Heart right ventricle (tissue), 16 donors: Measurements from ENCODE around the gene ATL3. TPM values are rescaled to one million over a fixed set of nuclear protein-coding genes. Genes with fewer than 3 reads are reported as not detected.
"Not testable (repeated sequence)": the region's sequence is repeated elsewhere in the genome, so short reads cannot be mapped to it uniquely, and the experiment has no call there.

Experiments
- ATAC-seq, 8 donors: fragments of 200-7000 bp; cut with Tn5 transposase; one replicate each; pipeline ENCODE4 v1.9.1; 2020; ENCODE audit warnings: mild to moderate bottlenecking in 8 of 8, moderate library complexity in 8 of 8, moderate number of reproducible peaks in 1 of 8
- DNase-seq, 2 donors: peaks; one replicate each; pipeline ENCODE4 v3.0.0-alpha.2; 2020
- H3K27ac ChIP-seq, 10 donors: fragments of 200-600 bp; sonication (generic) in 2 of 10; one replicate each; pipeline versions ENCODE4 v1.5.0 to v1.8.0; 2020 to 2022; ENCODE audit warnings: mild to moderate bottlenecking in 3 of 10
- H3K27me3 ChIP-seq, 7 donors: fragments of 200-600 bp; one replicate each; pipeline ENCODE4 v1.8.0; 2021 to 2022; ENCODE audit warnings: mild to moderate bottlenecking in 2 of 7
- H3K36me3 ChIP-seq, 9 donors: fragments of 200-600 bp; sonication (generic) in 1 of 9; one replicate each; pipeline versions ENCODE4 v1.5.0 to v1.8.0; 2020 to 2022; ENCODE audit warnings: mild to moderate bottlenecking in 2 of 9
- H3K4me1 ChIP-seq, 9 donors: fragments of 200-600 bp; sonication (generic) in 1 of 9; one replicate each; pipeline versions ENCODE4 v1.5.0 to v1.8.0; 2020 to 2022; ENCODE audit warnings: mild to moderate bottlenecking in 4 of 9
- H3K4me3 ChIP-seq, 10 donors: fragments of 200-600 bp; sonication (generic) in 2 of 10; one replicate each; pipeline versions ENCODE4 v1.5.0 to v1.8.0; 2020 to 2022; ENCODE audit warnings: mild to moderate bottlenecking in 7 of 10, moderate library complexity in 2 of 10
- H3K9me3 ChIP-seq, 11 donors: fragments of 200-600 bp in 10 of 11; sonication (generic) in 2 of 11; one replicate each; pipeline versions ENCODE4 v1.5.0 to v1.8.0; 2013 to 2022; ENCODE audit warnings: mild to moderate bottlenecking in 2 of 11, control low read depth in 1 of 11, moderate library complexity in 1 of 11
- CTCF ChIP-seq, 9 donors: fragments of 200-600 bp; sonication (generic) in 2 of 9; IDR thresholded peaks; one replicate each; pipeline versions ENCODE4 v1.5.0 to v1.8.0; 2021 to 2022; ENCODE audit warnings: antibody characterized with exemption in 9 of 9, mild to moderate bottlenecking in 5 of 9, moderate library complexity in 1 of 9
- WGBS, 2 donors: extraction: QIAGEN DNeasy Blood & Tissue Kit; methylation state at CpG; one replicate each; pipeline ENCODE4 v1.1.7; 2013; ENCODE audit warnings: inconsistent platforms in 1 of 2; 5-methylcytosine and 5-hydroxymethylcytosine counted together
- intact Hi-C, 10 donors: fragments of 100-400 bp; cut with DNase I; formaldehyde crosslinking; loops; one replicate each; pipeline versions ENCODE4 v1.11.1 to v1.14.2; 2022
- polyA plus RNA-seq, 2 donors: library from polyadenylated mRNA; stranded (reverse); fragments of 200-250 nt; gene quantifications; one replicate each; pipeline ENCODE4 v1.2.3, GENCODE V29; 2013
- total RNA-seq, 10 donors: library from RNA; stranded (reverse); fragmentation: NEBNext Ultra II Directional in 3 of 10; extraction: Animal tissue kit (Norgen Biotek cat#: 25700) in 3 of 10; gene quantifications; one replicate each; pipeline versions ENCODE4 v1.2.1 to v1.2.4, GENCODE V29; 2021 to 2023
- donor health status: Arrhythmogenic right ventricular cardiomyopathy.
- donor health status: ischemic (EF 13 %, LVEDD 7.1; RV severe dilation, severe dysfunction).
- donor health status: healthy with polysubstance abuse.
- donor health status: DM: no; HTN: yes; CAD: no.
- donor health status: DM: no; HTN: no; CAD: no.
- donor health status: ischemic (EF 25% LVEDD 6.9; RV normal size, moderate dysfunction).
- donor health status: ischemic (EF 25% LVEDD 5.7; RV mildly dilated, moderate dysfunction).
- donor health status: healthy.
- donor health status: DM: yes; HTN: yes; CAD: no.
- donor health status: Ischemic cardiomyopathy.
- donor health status: ischemic (EF 35%, LVEDD 5.7; RV mildly dilated, moderate dysfunction).
- donor health status: nonischemic (EF 11% LVEDD 7.7; RV severe dilation, severe dysfunction).
- donor health status: DM: yes; HTN: yes; CAD: no.
- donor health status: PGD.
- donor health status: ischemic (EF 29% LVEDD 5.4; RV normal size, mild dysfunction).
- donor health status: nonischemic (EF 23%, LVEDD 6.1; RV moderate dilation, normal function).

Gene ATL3
- total and polyA plus RNA-seq, 12 donors: 5.9 to 22.2 (median 12.3) TPM

- no peak for ATAC-seq
- no peak for DNase-seq
- TF ChIP-seq CTCF (IDR thresholded peaks at IDR 0.05): no peak
- Histone ChIP-seq H3K27ac (no peak overlapping the region), H3K36me3 (peaks cover 0 to 97% (median 48%) of the 10 kb centered on the region in 9 donors), H3K9me3 (no peaks in the 10 kb centered on the region), H3K4me1 (peaks cover 0 to 7% (median 0%) of the 10 kb centered on the region in 9 donors), H3K27me3 (no peaks in the 10 kb centered on the region), H3K4me3 (no peak overlapping the region)
- 96 to 97% methylated on average over 3 of the region's 3 CpGs for WGBS, 2 donors
- intact Hi-C loops: loop anchor here in 2 of 10 donors (5.0 to 10.0 kb wide), 2 partner anchors 92 to 94 kb away; no protein-coding TSS in a partner anchor
Measured at GRCh38 chr11:63643205-63643604, 28.0 kb downstream of the ATL3 start.

- DNase-seq: no peak
- no peaks in the 10 kb centered on the region for H3K9me3 ChIP-seq
- H3K36me3 ChIP-seq: peaks cover 0 to 97% (median 37%) of the 10 kb centered on the region in 9 donors
- no peak overlapping the region for H3K27ac ChIP-seq
- H3K4me1 ChIP-seq: peaks cover 0 to 7% (median 0%) of the 10 kb centered on the region in 9 donors
- no peaks in the 10 kb centered on the region for H3K27me3 ChIP-seq
- ATAC-seq: peak in 1 of 8 donors; percentile 31
- intact Hi-C loops: loop anchor here in 3 of 10 donors (2.0 to 10.0 kb wide), 3 partner anchors 93 to 97 kb away; no protein-coding TSS in a partner anchor
- peak in 3 of 9 donors; percentile 19 to 42 (median 23) for TF ChIP-seq CTCF (IDR thresholded peaks at IDR 0.05)
- H3K4me3 ChIP-seq: no peak overlapping the region
Measured at GRCh38 chr11:63641727-63642126, 29.4 kb downstream of the ATL3 start.

GRCh38 chr11:63639199-63639832 lies 31.9 kb downstream of the ATL3 start:
- Histone ChIP-seq H3K4me1 (peaks cover 0 to 7% (median 0%) of the 10 kb centered on the region in 9 donors), H3K27me3 (no peaks in the 10 kb centered on the region), H3K9me3 (no peaks in the 10 kb centered on the region), H3K36me3 (peaks cover 0 to 97% (median 26%) of the 10 kb centered on the region in 9 donors), H3K4me3 (no peak overlapping the region), H3K27ac (no peak overlapping the region)
- intact Hi-C loops: loop anchor here in 8 of 10 donors (2.0 to 10.0 kb wide), 7 partner anchors 47 to 605 kb away; no protein-coding TSS in a partner anchor
- no peak for ATAC-seq
- WGBS, 2 donors: 68 to 79% methylated on average over 3 of the region's 3 CpGs
- no peak for DNase-seq
- TF ChIP-seq CTCF (IDR thresholded peaks at IDR 0.05): peak; percentile 13 to 65 (median 50)

- H3K9me3 ChIP-seq, DNase-seq, H3K4me3 ChIP-seq, H3K27ac ChIP-seq, H3K4me1 ChIP-seq, ATAC-seq, H3K27me3 ChIP-seq: not testable (repeated sequence)
- WGBS, 2 donors: 97% methylated on average over 8 of the region's 8 CpGs
- intact Hi-C loops: loop anchor here in 8 of 10 donors (2.0 to 10.0 kb wide), 7 partner anchors 46 to 604 kb away; no protein-coding TSS in a partner anchor
- peaks cover 0 to 97% (median 19%) of the 10 kb centered on the region in 9 donors for H3K36me3 ChIP-seq
Measured at GRCh38 chr11:63638436-63638835, 32.7 kb downstream of the ATL3 start.
